HG02610 (cell line): ENCODE results near the gene FERMT1.
"Not testable (repeated sequence)": the region's sequence is repeated elsewhere in the genome, so short reads cannot be mapped to it uniquely, and the experiment has no call there.

Source experiments
- ATAC-seq: cut with Tn5 transposase; IDR thresholded peaks from one replicate; pipeline ENCODE4 v1.9.1; 2021; ENCODE audit warnings: mild to moderate bottlenecking, moderate library complexity; ENCODE audit not compliant: unreplicated experiment

FERMT1 gene

DNA sequence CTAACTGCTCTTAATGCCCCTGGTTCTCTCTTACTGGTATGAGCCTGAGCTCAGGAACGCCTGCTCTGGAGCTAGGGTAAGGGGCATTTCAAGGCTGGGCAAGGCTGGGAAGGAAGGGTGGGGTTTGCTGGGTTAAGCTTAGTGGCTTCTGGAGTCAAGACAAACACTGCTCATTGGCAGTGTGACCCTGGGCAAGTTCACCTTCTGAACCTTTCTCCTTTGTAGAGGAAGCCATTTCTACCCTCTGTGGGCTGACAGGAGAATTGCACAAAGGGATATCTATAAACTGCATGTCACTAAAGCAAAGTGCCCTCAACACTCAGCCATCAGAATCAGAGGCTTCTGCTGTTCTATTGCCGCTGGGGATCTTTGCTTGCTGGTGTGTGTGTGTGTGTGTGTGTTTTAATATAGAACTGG is 48.7 kb downstream of the FERMT1 start:
- peak; percentile 56 for ATAC-seq

DNA sequence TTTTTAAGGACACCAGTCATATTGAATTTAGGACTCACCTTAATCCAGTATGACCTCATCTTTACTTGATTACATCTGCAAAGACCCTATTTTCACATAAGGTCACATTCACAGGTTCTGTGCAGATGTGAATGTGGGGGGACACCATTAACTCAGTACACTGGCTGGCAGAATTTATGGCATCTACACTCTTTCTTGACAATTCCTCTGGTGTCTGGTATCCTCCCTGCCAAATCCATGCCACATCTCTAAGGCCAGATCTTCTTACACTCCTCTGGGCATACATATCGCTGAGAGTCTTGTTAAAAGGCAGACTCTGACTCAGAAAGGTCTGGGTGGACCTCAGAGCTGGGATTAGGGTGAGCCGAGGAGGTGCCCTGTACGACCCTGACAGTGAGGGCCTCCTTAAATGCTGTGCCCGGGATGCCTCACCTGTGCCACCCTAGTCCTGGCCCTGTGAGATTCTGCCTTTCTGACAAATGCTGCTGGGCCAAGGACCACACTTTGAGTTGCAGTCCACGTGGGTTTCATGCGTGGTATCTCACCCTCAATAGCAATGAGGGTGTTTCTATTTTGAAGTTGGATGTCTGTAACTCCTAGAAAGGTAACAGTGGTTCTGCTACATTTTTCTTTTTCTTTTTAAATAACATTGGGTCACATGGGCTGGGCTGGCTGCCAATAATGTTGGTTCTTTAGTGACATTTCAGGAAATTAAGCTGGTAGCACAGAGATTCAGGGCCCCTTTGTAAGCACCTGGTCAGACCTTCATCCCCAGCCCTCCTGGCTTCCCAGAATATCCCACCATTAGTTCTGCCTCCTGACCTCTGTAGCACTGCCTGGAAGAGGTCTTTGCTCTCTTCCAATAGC is 51.8 kb downstream of the FERMT1 start:
- no peak for ATAC-seq

DNA sequence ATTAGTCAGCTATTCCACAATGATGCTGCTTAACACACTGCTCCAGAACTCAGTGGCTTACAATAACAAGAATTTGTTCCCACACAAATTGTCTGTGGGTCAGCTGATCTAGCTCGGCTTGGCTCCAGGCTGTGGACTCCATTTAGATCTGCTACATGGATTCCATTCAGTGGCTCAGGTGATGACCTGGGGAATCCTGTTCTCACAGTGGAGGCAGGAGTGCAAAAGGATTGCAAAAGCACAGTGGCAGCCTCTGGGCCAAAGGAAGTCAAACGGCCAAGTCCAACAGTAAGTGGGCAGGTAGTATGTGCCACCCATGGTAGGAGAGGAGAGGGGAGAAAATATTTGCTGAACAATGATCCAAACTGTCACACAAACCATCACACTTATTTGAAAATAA is 53.2 kb downstream of the FERMT1 start:
- no peak for ATAC-seq

DNA sequence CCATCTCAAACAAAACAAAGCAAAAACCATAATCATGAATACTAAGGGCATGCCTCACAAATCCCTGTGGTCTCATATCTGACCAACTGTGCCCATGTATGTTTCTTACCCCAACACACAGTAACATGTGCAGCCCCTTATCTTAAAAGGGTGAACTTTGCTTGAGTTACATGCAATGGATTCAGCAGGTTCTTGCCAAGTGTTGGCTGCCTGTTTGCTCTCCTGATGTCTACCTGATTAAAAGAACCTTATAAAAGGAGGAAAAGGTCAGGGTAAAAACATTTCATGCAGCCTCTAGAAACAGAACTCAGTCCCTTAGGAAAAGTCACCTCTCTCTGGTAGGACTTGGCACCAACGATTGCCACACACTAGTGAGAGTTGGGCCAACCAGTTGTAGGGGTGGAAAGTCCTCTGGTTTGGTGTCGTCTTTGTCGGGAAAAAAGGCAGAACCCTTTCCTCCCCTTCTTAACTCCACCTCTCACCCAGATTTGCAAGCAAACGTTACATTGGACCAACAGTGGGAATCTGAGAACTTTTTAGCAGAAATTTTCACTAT is 55.0 kb downstream of the FERMT1 start:
- ATAC-seq: no peak

DNA sequence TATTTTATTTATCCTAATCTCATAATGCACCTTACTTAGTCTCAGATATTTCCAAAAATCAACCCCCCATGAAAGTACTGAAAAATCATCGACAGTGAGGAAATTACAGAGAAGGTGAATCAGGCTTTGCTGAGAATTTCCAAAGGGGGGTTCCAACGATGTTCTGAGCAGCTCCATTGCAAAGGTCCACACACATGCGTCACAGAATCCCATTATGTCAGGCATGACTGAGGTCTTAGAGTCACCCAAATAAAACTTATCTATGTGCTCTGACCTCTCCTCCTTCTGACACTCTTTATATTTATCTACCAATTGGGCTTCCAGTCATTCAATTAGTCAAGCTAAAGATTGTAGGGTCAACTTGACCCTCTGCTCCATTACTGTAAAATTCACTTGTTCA is 56.2 kb downstream of the FERMT1 start:
- no peak for ATAC-seq

DNA sequence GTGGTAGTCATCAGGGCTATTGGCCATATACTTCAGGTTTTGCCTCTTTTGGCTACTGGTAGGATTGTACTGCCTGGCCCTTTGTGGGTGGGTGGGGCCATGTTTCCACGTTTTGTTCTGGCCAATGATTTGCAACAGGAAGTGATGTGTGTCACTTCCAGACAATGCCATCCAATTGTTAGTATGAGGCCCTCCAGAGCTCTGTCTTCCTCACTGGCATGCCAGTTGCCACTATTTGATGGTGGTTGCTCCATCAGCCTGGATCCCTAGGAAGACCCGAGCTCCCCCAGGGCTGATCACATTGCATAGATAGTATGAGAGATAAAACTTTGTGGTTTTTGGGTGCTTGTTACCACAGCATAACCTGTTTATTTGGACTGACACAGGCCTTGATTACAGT is 61.3 kb downstream of the FERMT1 start:
- no peak for ATAC-seq

DNA sequence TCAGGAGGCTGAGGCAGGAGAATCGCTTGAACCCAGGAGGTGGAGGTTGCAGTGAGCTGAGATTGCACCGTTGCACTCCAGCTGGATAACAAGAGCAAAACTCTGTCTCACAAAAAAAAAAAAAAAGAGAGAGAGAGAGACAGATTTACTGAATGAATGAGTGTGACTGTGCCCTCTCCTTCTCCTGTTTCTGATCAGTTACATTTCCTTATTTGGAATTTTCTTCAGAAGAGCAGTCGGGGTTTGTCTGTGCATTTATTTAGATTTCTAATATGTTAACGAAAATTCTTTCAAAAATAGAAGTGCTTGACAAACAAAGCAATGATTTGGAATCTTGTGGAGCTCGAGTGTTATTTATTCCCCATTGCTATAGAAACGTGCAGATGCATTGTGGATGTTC is 62.6 kb downstream of the FERMT1 start:
- ATAC-seq: no peak

DNA sequence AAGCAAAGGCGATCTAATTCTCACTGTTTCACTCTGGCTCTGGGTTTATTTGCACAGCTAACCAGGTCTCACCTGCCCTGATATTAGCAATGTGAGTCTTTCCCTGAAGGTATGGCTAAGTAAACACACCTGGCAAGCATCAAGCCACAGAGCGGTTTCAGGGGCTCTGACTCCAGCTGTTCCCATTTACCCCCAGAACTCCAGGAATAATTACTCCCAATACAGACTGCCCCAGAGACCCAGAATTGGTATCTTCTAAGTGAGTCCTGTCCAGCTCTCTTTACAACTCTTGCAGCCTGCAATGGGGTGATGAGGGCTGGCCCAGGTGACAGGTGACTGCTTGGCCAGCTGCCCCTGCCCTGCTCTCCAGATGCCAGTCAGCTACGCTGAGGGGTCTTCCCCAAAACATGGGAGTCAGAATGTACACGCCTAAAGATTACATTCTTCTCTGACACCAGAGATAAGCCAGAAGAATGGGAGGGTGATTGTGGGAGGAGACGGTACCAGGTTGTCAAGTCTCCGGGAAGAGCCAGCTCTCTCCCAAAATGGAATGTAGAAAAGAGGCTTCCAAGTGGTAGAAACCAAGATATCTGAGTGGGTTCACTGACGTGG is 64.0 kb downstream of the FERMT1 start:
- no peak for ATAC-seq

DNA sequence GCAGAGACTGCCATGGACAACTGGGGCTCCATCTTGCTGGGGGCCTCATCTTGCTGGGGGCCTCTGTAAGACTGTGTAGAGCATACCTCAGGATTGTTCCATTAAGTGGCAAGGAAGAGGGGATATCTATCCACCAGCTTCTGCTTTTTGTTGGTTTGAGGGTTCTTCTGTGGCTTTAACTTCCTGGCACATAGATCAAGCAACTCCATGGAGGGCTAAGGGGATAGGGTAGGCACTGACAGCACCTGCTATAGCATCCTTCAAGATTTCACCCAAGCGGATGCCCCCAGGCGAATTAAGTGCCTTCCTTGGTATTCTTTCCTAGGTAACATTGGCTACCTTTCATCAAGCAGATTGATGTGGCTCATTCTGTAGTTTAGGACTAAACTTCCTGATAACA is 65.1 kb downstream of the FERMT1 start:
- no peak for ATAC-seq

DNA sequence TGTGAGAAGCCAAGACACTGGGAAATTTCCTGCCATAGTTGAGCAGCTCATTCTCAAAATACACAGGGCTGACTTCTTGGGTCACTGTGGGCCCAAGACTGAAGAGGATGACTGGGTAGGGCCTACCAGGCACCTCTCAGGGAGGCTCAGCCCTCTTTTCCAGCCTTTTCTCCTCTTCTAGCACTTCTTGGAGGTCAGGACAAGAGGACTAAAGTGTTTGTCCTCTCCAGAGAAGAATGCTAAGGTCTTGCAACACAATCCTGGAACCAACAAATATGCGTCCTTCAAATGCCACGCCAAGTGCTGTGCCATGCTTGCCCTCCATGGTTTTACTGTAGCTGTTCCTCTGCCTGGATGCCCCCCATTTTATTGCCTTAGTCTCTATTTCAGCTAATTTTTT is 65.7 kb downstream of the FERMT1 start:
- no peak for ATAC-seq

DNA sequence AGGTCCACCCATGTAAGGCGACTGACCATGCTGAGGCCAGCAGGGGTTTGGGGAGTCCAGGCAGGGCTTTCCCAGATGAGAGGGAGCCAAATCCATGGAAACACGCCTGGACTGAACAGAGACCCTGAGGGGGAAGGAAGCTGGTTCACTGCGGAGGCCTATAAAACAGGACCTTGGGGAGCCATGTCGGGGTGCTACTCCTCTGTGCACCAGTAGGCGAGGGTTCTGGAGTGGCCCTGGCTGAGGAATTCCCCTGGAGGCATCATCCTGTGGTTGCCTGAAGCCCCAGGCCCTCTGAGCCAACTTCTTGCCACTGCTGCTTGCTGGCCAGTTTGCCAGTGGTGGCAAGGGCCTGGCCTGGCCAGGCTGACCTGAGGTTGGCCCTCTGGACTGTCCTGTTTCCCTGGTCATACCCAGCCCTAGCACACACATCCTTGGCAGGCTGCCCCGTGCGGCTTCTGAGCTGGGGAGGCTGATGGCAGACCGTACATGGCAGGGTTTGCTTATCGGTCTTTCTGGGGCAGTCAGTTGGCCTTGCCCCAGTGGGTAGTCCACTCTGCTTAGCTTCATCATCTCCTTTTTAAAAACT is 66.8 kb downstream of the FERMT1 start:
- ATAC-seq: no peak

DNA sequence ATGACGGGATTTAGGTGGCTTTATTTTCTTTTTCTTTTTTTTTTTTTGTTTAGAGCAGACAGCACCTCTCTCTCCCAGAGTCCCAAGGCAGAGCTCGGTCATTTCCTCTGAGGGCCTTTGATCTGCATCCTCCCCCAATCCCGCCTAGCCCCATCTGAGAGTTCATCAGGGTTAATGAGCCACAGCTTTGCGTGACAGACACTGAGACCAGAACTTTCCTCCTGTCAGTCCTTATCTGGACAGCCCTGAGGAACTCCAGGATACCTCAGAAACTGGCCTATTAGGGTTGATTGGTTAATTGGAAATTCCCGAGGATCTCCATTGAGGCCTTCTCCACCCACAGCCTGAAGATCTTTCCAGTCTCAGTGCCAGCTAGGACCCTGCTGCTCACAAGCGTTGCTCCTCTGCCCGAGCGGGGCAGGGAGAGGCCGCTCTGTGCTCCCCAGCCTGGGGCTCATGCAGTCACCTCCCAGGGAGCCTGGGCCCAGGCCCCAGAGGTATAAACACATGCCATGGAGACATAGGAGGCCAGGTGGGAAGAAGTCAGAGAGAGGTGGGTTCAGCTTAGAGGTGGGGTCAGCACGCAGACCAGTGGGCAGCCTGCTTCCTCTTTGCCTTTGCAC is 67.6 kb downstream of the FERMT1 start:
- ATAC-seq: no peak

DNA sequence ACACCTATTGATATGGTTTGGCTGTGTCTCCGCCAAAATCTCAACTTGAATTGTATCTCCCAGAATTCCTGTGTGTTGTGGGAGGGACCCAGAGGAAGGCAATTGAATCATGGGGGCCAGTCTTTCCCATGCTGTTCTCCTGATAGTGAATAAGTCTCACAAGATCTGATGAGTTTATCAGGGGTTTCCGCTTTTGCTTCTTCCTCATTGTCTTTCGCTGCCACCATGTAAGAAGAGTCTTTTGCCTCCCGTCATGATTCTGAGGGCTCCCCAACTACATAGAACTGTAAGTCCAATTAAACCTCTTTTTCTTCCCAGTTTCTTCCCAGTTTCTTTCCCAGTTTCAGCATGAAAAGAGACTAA is 68.2 kb downstream of the FERMT1 start:
- ATAC-seq: not testable (repeated sequence)

DNA sequence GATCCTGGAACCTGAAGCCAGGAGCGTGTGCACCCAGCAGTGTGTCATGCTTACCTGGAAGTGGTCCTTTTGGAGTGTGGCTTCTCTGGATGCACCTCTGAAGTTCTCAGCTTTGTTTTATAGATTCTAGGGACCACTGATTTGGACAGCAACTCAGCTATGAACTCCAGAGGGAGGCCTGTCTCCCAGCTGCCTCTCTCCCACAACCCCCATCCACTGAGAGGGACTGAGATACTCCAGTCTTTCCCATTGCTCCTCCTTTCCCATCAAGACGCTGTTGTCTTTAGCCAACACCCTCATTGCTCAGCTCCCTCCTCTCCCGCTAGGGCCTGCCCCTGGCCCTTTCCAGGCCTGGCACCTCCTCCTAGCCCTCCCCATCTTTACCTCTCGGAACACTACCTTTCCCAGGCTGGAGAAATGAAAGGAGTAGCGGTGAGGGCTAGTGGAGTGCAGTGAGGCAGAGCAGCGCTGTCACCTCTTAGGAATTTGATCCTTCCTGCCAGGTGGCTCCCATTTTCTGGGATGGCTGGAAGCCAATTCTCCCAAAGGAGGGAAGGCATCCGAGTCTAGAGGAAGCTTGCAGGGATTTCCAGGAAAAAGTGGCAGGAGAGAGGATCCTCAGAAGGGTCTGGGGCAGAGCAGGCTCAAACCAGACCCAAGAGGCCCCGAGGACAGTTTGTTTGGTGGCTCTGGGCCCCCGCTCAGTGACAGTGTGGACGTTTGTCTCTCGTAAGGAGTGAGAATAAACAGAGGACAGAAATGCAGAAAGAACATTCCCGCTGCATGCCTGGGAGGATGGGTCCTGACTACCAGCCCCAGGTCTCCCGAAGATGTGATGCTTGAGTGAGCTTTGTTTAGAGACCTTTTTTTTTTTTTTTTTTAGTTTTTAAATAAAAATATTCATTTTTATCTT is 68.8 kb downstream of the FERMT1 start, which contains the start of gene LRRN4:
Gene LRRN4, minus strand, starts transcription at position 285 of the 913 bp plus-strand sequence. CDS start 1,261 bp downstream, outside the sequence.
- ATAC-seq: no peak

DNA sequence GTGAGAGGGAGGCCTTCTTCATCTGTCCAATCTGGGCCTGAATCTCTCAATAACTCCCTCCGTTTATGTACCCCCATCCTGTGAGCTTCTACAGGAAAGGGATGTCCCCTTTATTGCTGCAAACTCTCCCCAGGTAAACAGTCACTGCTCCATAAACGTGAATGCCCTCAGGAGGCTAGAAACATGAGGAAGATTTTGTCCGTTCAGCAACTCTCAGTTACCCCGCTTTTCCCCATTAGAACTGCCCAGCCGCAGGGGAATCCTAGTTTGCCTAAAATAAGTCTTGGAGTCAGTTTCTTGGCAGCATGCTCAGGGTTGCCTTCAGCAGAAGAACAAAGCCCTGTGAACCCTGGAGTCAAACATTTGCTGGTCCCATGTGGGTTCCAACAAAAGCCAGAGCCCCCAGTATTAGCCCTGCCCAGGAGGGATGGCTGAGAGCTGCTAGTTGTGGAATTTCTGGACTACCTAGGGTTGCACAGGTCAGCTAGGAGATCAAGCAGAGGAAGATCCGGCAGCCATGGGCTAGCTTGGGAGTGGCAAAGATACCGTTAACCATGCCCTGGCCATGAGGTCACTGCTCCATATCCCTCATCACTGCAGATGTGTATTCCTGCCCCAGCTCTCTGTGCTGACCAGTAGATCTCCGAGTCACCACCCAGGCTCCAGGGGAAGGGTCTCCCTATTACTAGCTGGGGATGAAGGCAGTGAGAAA is 69.6 kb downstream of the FERMT1 start:
- no peak for ATAC-seq

DNA sequence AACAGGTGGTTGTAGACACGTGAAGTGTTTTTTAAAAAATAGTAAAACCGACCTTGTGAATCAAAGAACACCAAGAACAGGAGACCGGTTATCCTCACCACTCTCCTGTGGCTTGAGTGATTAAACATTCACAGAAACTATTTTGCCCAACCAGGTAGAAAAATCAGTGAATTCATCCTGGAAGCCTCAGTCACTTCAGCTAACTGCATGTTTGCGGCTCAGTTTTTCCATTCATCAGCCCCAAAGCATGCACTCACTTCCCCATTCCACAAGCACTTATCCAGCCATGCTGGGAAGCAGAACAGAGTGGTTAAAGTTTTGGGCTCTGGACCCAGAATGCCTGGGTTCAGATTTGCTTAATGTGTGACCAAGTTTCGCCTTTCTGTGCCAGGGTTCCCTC is 71.3 kb downstream of the FERMT1 start:
- no peak for ATAC-seq

DNA sequence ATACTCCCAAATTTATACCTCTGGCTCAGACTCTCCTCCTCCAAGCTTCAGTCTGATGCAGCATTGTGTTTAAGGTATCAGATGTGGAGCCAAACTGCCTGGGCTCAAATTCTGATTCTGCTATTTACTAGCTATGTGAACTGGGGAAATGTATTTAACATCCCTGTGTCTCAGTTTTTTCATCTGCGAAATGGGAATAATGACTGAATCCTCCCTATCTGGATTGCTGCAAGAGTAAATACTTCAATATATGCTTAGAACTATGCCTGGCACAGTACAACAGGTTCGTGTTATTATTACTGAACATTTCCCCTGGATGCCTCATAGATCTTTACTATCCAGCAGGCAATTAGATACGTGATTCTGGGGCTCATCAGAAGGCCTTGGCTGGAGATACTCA is 74.4 kb downstream of the FERMT1 start:
- ATAC-seq: no peak

DNA sequence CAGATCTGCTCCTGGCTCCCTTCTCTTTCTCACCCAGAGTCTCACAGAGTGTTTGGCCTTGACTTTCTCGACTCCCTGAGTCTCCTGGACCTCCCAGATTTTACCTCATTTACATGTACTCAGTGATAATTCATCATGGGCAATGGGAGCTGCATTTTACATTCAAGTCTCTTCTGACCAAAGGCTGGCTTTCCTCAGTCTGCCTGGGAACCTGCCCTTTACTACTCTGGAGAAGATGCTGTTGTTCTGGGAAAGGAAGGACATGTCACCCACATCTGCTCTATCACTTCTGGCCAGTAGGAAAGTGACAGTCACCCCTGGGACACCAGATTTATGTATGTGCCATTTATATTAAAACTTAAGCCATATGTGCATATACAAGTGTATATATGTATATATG is 76.4 kb downstream of the FERMT1 start:
- no peak for ATAC-seq

DNA sequence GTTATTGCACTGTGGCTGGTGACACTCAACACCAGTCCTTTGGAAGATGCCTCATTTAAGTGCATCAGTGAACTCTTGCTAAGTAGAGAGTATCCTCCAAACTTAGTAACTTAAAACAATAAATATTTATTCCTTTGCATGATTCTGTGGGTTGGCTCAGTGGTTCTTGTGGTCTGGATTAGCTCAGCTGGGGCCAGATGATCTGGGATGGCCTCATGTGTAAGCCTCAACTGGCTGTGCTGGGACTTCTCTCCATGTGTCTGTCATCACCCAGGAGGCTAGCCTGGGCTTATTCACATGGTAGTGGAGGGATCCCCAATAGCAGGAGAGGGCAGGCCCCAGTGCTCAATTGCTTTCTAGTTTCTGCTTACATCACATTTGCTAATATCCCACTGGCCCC is 77.3 kb downstream of the FERMT1 start:
- no peak for ATAC-seq

DNA sequence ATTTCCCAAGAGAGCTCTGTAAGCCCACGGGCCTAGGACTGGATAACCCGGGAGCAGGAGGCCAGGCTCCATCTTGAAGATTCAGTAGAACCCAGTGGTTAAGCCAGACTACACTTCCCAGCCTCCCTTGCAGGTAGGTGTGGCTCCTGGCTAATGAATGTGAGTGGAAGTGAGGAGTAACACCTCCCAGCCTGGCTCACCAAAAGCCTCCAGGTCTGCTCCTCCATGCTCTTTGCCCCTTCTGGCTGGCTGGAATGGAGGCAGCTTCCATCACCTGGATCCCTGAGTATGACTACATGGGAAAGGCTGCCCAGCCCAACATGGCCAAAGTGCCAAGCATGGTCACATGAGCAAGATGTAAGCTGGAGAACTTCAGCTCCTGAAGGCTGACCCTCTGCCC is 78.7 kb downstream of the FERMT1 start:
- no peak for ATAC-seq
